ENCODE measurements around the gene NOTUM.

NOTUM gene

DNA sequence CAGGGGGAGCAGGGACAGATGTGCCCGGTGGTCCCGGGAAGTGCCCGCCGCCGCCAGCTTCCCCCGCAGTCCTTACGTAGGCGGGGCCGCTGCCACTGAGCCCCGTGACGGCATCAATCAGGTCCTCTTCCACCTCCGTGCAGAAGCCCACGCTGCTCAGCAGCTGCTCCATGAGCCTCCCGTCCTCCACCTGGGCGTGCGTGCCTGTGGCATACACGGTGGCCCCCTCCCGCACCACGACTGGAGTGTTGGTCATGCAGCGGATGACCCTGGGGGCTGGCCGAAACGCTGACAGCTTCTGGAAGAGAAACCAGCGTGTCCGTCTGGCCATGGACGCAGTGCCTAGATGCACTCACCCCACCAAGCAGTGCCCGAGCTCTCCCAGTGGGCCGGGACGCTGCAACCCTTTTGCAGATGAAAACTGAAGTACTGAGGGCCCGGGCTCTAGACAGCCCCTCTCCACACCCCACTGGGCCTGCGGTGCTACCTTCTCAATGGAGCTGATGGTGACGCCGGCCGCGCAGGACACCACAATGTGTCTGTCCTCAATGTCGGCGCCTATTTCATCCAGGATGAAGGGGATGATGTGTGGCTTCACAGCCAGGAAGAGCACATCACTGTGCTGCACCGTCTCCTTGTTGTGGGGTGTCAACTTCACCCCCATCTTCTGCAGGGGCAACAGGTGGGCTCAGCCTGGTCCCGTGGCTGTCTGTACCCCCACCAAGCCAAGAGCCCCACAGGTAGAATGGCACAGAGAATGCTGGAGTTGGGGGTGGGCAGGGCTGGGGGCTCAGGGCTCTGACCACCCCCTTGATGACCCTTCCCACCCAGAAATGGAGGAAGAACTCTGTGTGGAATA is 25.9 kb downstream of the NOTUM start:
- DNase-seq: no peak

DNA sequence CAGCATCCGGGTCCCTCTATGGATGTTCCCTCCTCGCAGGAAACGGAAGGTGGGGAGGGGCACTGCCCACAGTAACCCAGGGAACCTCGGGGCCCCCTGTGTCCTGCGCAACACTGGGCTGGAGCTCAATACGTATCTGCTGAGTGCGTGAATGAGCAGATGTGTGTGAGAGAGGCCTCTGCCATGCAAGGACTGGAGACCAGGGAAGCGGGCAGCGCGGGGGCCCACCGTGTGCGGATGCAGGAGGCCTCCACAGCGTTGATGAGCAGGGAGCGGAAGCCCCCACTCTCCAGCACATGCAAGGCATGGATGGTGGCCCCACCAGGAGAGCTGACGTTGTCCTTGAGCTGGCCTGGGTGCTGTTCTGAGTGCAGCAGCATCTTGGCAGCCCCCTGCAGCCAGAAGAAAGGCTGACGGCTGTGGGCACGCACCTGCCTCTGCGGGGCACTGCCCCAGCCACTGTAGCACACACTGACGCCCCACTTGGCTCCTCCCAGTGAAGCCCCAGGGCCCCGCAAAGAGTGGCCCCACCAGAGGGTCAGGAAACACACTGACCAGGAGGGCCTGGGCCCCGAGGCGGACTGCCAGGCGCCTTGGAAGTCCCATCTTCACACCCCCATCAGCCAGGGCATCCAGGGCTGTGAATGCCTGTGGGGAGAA is 26.8 kb downstream of the NOTUM start:
- no peak for DNase-seq

DNA sequence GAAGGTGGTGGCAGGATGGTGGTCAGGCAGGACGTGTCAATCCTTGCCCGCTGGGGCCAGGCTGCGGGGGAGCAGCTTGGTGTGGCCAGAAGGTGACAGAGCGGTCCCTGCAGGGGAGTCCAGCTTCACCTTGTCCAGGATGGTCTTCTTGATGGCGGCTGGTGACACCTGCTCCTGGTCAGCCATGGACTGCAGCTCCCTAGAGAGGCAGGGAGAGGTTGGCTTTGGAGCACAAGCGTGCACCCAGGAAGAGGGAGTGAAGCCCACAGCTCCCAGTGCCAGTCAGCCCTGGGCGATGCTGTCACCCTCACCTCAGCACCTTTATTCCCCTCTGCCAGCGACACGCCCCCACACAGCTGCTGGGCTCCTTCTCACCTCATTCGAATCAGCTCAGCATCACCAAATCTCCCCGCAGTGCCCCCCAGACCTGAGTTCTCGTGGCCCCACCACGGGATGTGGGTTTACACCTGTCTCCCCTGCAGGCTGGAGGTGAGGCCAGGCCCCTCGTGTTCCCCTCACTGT is 27.7 kb downstream of the NOTUM start:
- no peak for DNase-seq

DNA sequence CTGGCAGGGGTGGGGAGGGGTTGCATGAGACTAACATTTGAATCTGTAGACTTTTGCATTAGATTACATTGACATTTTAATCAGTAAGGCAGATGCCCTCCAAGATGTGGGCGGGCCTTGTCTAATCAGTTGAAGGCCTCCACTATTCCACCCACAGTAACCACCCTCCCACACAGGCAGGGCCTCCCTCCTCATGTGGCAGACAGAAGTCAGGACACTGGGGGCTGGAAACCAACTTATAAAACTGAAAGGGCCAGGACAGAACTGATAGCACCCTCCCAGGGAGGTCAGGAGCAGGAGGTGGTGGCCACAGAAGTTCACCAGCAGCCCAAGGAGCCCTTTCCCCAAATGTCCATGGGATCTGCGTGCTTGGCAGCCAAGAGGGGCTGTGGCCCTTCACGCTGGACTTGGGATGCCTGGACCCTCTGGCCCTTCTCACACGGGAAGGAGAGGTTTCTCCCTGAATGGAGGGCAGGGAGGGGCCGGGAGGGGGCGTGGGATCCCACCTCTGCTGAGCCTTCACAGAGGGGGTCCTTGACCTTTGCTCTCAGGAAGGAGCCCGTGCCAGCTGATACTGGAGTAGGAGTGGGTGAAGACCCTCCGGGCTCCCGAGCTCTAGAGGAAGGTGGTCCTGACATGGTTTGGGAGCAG is 28.5 kb downstream of the NOTUM start:
- DNase-seq: no peak

DNA sequence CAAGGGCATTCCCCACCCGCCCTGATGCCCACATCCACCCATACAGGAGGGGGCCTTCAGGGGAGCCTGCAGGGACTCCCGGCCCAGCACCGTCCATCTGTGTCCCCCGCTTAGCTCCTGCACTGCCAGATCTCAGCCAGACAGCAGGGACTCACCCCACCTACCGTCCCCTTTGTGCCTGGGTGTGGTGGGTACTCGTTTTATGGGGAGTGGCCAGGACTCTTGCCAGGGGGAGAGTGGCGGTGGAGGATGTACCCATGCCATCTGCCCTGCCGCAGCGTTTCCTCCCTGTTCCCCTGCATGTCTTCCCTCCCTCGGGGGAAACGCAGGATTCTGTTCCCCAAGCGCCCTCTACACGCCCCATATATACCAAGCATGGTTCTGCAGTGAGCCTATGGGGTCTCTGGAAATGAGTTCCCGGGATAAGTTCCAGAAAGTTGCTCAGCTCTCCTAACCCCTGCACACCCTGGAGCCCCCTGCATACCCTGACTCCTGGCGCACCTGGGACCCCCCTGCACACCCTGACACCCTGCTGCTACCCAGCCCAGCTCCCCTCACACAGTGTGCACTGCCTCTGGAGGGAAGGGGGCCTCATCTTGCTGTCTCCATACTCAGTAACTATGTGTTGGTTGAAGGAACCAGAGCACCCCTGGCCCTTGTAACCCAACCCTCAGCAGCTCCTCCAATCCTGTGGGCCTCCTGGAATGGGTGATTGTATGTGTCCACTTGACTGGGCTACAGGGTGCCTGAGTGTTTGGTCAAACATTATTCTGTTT is 29.2 kb downstream of the NOTUM start:
- no peak for DNase-seq

DNA sequence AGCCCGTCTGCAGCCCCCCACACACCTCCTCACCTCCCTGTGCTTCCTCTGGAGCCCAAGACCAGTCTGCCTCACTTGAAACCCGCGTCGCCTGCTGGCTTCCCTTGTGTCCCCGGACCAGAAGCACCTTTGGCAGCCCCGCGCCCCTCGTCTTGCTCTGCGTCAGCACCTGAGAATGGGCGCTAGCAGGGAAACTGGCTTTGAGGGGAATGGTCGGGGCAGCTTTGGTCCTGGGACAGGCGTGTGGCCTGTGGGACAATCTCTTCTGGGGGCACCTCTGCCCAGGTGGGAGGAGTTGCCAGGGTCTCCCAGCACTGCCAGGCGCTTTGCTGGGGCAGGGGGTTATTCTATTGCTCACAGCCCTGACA is 29.8 kb downstream of the NOTUM start:
- no peak for DNase-seq

DNA sequence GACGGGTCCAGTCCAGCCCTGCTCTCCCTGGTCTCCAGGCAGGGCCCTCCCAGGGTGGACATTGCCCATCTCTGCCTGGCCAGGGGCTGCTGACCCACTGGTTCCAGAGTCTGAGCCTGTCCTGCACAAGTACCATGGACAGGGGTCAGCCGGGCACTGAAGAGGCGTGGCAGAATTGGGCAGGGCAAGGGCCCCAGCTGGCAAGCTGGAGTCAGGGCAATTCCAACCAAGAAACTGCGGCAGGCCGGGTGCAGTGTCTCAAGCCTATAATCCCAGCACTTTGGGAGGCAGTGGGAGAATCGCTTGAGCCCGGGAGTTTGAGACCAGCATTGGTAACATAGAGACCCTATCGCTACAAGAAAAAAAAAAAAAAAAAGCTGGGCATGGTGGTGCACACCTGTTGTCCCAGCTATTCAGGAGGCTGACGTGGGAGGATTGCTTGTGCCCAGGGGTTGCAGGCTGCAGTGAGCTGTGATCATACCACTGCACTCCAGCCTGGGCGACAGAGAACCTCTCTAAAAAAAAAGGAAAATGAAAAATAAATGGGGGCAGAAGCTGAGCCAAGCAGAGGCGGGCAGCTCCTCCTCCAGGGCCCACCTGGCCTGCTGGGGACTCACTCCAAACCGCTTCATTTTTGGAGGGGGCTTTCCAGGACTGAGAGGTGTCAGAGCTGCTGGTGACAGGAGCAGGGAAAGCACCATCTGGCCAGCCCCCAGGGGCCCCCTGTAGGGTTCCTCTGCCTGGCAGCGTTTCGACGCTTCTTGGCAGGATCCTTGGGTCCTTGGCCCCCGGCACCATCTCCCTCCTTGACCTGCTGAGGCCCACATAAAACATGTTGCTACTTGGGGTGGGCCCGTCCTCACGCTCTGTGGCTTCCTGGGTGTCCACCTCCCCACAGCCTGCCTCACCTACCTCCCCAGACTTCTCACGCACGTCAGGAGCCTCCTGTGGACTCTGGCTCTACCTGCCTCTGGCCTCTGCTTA is 30.6 kb downstream of the NOTUM start:
- DNase-seq: no peak

DNA sequence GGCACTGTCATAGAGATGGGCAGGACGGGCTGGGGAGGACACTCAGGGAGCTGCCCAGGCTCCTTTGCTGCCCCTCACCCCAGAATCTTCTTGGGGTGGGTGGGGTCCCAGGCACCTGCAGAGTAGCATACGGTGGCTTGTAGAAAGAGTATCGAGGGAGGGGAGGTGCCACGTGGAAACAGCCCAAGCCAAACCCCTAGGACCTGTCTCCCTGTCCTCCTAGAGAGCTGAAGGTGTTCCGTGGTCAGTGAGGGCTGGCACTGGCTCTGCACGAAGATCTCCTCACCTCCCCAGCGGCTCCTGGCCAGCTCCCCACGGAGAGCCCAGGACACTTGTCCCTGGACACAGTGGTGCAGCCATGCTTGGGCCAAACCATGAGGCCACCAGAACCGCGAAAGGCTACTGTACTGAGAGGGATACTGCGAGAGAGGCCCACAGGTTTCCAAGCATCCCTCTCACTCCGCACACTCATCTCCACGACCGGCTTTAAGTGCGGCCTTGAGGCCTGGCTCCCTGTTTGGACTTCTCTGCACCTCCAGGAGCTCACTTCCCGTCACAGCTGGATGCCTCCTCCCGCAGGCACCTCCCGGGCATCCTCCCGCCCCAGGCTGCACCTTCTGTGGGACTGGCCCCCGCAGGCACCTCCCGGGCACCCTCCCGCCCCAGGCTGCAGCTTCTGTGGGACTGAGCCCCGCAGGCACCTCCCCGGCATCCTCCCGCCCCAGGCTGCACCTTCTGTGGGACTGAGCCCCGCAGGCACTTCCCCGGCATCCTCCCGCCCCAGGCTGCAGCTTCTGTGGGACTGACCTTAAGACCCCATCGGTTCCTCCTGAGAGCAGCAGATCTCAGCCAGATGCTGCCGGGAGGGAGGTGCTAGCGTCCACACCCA is 31.5 kb downstream of the NOTUM start:
- no peak for DNase-seq

DNA sequence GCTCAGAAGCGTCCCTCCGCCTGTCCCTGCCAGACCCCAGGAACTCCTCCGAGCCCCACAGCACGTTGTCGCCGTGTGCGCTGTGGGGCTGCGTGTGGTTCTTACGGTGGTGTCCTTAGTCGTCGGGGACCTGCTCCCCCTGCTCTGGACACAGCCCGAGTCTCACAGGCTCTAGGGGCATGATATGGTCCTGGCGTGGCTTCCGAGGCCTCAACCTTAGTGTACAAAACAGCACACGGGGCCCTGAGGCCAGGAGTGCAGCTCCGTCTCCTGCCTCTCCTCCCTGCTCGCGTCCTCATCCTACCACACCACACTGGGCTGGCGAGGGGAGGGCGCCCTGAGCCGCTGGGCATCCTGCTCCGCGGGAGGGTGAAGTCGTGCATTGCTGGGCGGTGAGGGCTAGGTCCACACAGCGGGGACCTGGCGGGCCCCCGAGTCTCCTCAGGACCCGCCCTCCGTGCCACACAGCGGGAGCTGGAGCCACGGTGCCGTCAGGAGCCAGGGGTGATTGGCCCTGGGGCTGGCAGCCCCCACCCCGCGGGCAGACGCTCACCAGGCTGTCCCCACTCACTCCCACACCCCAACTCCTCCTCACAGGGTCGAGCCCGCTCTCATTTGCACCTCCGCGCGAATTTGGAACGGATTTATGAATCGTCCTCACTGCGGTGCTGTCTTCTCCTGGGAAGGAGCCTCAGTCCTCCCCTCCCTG is 32.3 kb downstream of the NOTUM start:
- DNase-seq: no peak

DNA sequence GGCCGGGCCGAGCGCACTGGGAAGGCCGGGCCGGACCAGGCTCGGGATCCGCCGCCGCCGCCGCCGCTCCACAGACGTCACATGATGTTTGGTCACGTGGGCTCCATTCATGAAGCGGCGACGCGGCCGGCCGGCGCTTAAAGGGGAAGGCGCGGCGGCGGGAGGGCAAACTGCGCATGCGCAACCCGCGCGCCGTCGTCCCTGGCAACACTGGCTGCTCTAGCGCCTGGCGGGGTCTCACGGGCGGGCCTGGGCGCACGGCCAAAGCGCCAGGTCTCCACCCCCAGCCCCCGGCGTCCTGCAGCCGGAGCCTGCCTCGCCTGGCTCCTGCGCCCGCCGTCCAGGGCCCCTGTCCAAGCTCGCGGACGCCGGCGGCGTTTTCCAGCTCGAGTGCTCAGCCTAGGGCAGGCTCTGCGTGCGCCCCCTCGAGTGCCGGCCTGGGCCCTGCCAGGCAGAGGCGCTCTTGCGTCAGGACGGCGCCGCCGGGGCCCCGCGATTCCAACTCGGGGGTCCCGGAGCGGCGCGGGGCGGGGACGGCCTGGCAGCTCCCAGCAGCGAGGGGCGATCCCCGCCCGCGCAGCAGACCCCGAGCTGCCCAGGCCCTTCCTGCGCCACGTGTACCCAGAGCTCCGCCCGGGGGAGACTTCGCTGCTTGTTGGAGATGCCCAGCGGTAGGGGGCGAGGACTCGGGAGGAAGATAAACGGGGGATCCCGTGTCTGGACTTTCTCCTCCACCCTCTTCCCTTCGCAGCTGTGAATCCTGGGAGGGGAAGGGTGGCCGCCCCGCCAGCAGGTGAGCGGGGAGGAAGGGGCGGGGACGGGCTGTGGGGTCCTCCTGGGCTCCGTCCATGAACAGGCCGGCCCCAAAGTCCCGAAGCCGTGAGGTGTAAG is 33.1 kb downstream of the NOTUM start, which contains the start of gene MAFG:
TSS of gene MAFG (minus strand) at position 83 of the 891 bp plus-strand sequence. CDS start 4,550 bp downstream, outside the sequence.
- peak; percentile 87 for DNase-seq

DNA sequence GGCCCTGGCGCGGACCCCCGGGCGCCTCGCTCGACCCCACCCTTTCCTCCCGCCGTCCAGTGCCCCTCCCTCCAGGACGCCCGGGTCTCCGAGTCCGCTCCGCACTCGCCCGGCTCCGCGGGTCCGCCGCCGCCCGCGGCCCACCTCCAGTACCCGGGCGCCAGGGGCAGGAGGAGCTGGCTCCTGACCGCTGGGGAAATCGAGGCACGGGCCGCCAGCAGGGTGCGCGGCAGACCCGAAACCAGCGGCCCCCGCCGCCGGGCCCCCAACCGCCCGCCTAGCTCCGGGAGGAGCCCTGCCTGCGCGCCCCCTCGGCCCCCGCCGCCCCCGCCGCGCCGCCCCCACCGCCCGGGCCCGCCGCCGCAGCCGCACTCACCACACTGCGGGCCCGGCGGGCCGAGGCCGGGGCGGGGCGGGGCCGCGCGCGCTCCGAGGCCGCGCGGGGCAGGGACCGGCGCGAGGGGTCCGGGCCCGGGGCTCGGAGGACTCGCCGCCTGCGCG is 33.8 kb downstream of the NOTUM start:
- DNase-seq: no peak

DNA sequence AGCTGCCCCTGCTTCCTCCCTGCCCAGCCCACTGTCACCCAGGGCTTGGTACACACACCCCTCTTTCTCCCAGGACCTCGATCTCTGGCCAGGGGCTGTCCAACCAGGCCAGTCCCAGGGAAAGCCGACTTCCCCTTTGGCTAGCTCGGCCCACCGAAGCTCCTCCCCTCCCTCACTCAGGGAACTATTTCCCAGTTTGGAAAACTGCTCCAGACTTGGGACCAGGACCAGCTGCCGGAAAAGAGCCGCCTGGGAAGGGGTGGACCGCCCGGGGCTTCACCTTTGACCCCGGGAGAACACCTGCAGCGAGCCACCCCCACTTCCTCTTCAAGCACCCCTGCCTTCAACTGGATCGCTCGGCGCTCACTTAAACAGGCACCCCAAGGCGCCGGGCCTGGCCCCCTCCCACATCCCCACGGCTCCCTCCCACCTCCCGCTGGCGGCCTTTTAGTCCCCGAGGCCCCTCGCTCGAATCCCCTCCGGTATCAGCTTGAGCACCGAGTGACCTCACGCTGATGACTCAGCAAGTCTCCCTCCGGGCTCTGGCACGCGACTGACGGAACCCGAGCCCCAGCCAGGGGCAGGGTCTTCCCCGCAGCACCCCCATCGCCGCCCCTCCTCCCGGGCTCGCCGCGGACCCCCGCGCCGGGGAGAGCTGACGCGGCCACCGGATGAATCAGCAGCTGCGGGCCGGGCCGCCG is 34.4 kb downstream of the NOTUM start:
- peak; percentile 75 for DNase-seq

DNA sequence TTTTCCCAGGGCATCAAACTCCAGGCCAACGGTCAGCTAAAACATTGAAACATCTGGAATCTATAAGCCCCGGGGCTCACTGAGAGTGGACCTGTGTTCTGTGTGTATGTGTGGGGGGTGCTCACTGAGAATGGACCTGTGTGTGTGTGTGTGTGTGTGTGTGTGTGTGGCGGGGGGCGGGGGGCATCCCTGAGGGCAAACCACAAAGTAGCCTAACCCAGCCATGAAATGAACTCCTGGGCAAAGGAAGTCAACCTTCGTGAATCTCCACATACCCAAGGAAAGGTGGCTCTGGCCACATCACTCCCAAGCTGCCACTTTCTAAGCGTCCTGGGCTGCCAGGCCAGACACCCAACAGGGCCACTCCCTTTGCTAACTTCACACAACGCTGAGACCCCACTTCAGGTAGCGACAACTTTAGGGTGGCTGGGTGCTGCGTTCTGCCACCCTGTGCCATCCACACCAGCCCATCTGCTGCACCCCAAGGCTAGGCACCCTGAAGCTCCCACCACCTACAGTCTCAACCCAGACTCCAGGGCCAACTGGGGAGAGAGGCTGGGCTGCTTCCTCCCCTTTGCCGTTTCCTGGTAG is 35.0 kb downstream of the NOTUM start:
- DNase-seq: no peak

DNA sequence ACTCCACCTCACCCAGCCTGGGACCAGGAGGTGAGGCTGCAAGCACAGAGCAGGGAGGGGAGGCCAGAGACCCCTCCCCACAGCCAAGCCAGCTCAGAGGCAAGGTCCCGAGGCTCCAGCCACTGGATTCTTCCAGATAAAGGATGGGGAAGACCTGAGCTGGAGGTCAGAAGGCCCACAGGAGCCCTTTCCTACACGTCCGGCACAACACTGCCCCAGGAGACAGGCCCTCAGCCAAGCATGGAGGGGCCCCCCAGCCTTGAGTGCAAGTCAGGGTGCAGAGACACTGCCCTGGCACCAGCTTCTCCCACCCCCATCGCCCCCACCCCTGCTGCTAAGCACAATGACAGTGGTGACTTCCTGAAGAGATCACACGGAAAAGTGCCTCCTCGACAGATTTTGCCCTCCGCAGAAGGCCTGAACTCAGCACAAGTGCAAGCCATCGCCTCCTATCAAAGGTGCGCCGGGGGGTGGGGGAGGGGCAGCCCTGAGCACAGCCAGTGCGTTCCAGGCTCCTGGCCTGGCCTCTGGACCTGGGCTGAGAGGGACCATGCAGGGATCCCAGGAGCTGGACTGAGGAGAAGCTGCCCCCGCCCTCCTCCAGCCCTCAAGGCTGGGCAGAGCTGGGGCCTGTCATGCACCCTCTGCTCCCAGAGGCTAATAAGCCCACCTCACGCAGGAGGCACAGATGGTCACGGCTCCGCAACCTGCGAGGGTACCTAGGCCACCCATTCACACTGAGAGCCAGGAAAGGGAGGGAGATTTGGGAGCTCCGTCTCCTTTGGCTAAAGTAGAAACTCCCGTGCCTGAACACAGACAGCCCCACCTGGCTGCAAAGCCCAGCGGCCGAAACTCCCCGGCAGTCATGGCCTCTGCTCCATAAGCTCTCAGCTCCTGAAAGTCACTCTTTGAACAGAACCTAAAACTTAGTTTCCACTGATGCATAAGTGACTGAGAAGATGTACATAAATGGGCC is 36.1 kb downstream of the NOTUM start:
- no peak for DNase-seq

DNA sequence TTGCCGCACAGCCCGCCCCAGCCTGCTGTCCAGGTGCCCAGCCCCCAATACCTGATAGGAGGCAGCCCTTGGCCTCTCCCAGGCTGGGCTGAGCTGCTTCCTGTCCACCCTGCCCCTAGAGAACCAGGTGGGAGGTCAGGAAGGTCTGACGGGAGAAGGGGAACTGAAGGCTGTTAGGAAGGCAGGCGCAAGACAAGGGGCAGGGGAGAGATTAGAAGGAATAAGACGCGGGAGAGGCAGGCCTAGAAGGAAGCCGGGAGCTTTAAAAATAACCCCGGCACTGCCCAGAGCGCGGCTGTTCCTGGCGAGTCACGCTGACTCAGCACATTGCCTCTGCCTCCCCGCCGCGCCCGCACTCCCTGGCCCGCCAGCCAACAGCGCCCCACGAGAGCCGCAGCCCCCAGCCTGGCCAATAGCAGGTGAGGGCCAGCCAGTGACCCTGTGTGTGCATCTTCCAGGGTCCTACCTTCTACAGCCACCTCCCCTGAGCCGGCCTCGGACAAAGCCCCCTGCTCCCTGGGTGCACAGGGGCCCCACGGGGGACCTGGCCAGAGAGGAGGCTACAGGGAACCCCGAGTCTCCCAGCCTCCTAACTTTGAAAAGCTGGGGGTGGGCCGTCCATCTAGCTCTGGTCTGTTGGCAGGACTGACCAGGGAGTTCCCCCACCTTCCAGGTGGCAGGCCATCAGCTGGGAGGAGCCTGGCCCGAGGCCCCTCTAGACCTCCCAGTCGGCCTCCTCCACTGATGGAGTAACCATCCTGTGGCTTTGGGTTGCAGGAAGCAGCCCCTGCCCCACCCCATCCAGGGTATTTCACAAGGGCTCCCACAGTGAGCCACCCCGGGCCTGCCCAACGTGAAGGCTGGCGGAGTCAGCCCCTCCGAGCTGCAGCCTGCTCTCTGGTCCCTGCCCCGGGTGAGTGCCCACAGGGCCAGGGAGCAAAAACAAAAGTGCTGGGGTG is 37.4 kb downstream of the NOTUM start:
- DNase-seq: no peak
